ENCODE measurements around the gene CLDN19. TPM values are rescaled to one million over a fixed set of nuclear protein-coding genes. Genes with fewer than 3 reads are reported as not detected.
"Not testable (repeated sequence)": the region's sequence is repeated elsewhere in the genome, so short reads cannot be mapped to it uniquely, and the experiment has no call there.

CLDN19 gene
- total RNA-seq, 1 donor from 2014 or later, result not detected

- peak; percentile 49 for DNase-seq (ENCODE audit: low read depth)
- Histone ChIP-seq H3K36me3 (ENCODE audit: control insufficient read depth, insufficient read depth, low read length) (no peaks in the 10 kb centered on the region), H3K4me3 (ENCODE audit: low read depth, low read length) (no peak overlapping the region), H3K27me3 (ENCODE audit: control insufficient read depth, insufficient read depth, low read length) (no peaks in the 10 kb centered on the region)
- no peak for TF ChIP-seq CTCF (IDR thresholded peaks at IDR 0.05; ENCODE audit: insufficient read depth, low read length, severe bottlenecking)
- no peak for FAIRE-seq
Measured at GRCh38 chr1:42723511-42723910, 16.5 kb downstream of the CLDN19 start.

DNA sequence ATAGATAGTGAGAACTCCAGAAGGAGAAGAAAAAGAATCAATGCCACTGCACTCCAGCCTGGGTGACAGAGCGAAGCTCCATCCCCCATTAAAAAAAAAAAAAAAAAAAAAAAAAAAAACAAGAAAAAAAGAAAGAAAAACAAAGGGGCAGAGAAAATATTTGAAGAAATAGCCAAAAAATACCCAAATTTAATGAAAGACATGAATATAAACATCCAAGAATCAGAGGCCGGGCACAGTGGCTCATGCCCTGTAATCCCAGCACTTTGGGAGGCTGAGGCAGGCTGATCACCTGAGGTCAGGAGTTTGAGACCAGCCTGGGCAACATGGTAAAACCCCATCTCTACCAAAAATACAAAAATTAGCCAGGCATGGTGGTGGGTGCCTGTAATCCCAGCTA lies 17.6 kb downstream of the CLDN19 start:
- not testable (repeated sequence) for H3K36me3 ChIP-seq (ENCODE audit: control insufficient read depth, insufficient read depth, low read length); H3K4me3 ChIP-seq (ENCODE audit: low read depth, low read length); H3K27me3 ChIP-seq (ENCODE audit: control insufficient read depth, insufficient read depth, low read length); FAIRE-seq; DNase-seq (ENCODE audit: low read depth)

GRCh38 chr1:42721926-42722325 lies 18.1 kb downstream of the CLDN19 start:
- FAIRE-seq (no peak), DNase-seq (ENCODE audit: low read depth) (peak; percentile 49)
- H3K4me3 ChIP-seq (ENCODE audit: low read depth, low read length), result no peak overlapping the region
- TF ChIP-seq CTCF (IDR thresholded peaks at IDR 0.05; ENCODE audit: insufficient read depth, low read length, severe bottlenecking), result no peak
- H3K27me3 ChIP-seq (ENCODE audit: control insufficient read depth, insufficient read depth, low read length), result no peaks in the 10 kb centered on the region
- H3K36me3 ChIP-seq (ENCODE audit: control insufficient read depth, insufficient read depth, low read length), result no peaks in the 10 kb centered on the region

- Histone ChIP-seq H3K4me3 (ENCODE audit: low read depth, low read length) (no peak overlapping the region), H3K27me3 (ENCODE audit: control insufficient read depth, insufficient read depth, low read length) (no peaks in the 10 kb centered on the region), H3K36me3 (ENCODE audit: control insufficient read depth, insufficient read depth, low read length) (no peaks in the 10 kb centered on the region)
- no peak for TF ChIP-seq CTCF (IDR thresholded peaks at IDR 0.05; ENCODE audit: insufficient read depth, low read length, severe bottlenecking)
- FAIRE-seq, result no peak
- DNase-seq (ENCODE audit: low read depth), result no peak
Measured at GRCh38 chr1:42720868-42721267, 19.2 kb downstream of the CLDN19 start.

DNA sequence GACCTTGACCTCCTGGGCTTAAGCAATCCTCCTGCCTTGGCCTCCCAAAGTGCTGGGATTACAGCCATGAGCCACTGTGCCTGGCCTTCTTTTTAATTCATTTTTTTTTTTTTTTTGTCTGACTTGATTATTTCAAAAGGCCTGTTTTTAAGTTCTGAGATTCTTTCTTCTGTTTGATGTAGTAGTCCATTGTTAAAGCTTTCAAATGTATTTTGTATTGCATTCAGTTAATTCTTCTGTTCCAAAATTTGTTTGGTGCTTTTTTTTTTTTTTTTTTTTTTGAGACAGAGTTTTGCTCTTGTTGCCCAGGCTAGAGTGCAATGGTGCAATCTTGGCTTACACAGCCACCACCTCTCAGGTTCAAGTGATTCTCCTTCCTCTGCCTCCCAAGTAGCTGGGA lies 25.6 kb downstream of the CLDN19 start:
- not testable (repeated sequence) for FAIRE-seq; DNase-seq (ENCODE audit: low read depth); H3K36me3 ChIP-seq (ENCODE audit: control insufficient read depth, insufficient read depth, low read length); H3K27me3 ChIP-seq (ENCODE audit: control insufficient read depth, insufficient read depth, low read length); H3K4me3 ChIP-seq (ENCODE audit: low read depth, low read length)

- no peak for FAIRE-seq
- no peak for DNase-seq (ENCODE audit: low read depth)
- Histone ChIP-seq H3K27me3 (ENCODE audit: control insufficient read depth, insufficient read depth, low read length) (no peaks in the 10 kb centered on the region), H3K4me3 (ENCODE audit: low read depth, low read length) (no peak overlapping the region), H3K36me3 (ENCODE audit: control insufficient read depth, insufficient read depth, low read length) (no peaks in the 10 kb centered on the region)
- no peak for TF ChIP-seq CTCF (IDR thresholded peaks at IDR 0.05; ENCODE audit: insufficient read depth, low read length, severe bottlenecking)
Measured at GRCh38 chr1:42713293-42713692, 26.7 kb downstream of the CLDN19 start.

GRCh38 chr1:42712808-42713207 lies 27.2 kb downstream of the CLDN19 start:
- not testable (repeated sequence) for FAIRE-seq

More at GRCh38 chr1:42712808-42713207, 27.2 kb downstream of the CLDN19 start:
- not testable (repeated sequence) for DNase-seq (ENCODE audit: low read depth); H3K4me3 ChIP-seq (ENCODE audit: low read depth, low read length); H3K27me3 ChIP-seq (ENCODE audit: control insufficient read depth, insufficient read depth, low read length); H3K36me3 ChIP-seq (ENCODE audit: control insufficient read depth, insufficient read depth, low read length)
